ENCODE data around the gene BMP7.
"Not testable (repeated sequence)": the region's sequence is repeated elsewhere in the genome, so short reads cannot be mapped to it uniquely, and the experiment has no call there.

BMP7 gene

DNA sequence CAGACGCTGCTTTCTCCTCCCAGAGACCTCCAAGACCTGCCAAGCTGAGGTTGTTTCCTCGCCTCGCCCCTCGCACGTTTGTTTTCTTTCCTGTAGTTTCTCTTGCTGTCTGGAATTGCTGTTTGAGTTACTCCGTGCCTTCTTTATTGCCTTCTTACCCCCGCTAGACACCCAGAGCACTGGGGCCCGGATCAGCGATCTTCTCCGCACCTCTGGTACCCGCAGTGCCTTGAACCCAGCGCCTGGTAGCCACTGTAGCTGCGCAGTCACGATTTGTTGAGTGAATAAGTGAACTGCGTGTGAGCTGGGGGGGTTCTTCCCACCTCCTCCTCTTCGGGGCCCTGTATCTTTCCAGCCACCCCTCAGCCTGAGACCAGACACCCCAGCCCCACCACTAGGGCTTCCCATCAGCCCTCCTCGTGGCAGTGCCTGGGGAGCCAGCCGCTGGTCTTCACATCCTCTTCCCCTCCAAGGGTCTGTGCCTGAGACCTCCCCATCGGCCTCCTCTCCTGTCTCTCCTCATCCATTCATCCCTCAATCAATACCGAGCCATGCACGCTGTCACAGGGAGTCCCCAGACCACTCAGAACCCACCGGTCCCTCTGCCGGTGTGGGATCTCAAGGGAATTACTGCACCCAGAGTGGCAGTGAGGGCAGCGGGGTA is 849 bp upstream of the BMP7 start:
- in situ Hi-C loops (cut with MboI; ENCODE audit: low sequenced_read_pairs): no loop called here

DNA sequence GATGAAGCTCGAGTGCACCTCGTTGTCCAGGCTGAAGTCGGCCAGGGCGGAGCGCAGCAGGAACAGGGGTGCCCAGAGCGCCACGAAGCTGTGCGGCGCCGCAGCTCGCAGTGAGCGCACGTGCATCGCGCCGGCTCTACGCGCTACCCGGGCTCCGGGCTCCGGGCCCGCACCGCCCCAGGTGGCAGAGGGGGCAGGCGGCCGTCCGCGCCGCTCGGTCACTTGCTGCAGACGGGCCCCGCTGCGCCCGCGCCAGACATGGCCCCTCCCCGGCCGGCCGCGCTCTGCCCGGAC is 497 bp downstream of the BMP7 start:
- in situ Hi-C loops (cut with MboI; ENCODE audit: low sequenced_read_pairs): no loop called here

DNA sequence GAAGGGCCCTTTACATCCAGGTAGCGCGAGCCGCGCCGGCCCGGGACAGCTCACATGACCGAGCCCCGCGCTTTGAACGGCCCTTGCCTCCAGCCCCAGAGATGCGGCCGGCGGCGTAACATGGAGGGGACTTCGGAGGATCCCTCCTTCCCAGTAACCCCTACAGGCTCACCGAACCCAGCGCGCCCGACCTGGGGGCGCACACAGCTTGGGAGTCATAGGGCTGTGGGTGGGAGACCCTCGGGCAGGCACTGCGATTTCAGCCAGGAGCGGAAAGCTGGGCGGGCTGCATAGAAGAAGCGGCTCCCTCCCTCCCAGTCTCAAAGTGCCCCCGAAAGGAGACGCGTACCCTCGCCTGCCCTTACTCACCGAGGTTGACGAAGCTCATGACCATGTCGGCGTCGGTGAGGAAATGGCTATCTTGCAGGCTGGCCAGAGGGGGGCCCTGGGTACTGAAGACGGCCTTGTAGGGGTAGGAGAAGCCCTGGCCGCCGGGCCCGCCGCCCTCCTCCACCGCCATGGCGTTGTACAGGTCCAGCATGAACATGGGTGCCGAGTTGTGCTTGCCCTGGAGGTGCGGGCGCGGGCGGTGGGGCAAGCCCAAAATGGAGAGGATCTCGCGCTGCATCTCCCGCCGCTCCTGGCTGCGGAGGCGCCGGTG is 975 bp downstream of the BMP7 start:
- in situ Hi-C loops (cut with MboI; ENCODE audit: low sequenced_read_pairs): no loop called here

DNA sequence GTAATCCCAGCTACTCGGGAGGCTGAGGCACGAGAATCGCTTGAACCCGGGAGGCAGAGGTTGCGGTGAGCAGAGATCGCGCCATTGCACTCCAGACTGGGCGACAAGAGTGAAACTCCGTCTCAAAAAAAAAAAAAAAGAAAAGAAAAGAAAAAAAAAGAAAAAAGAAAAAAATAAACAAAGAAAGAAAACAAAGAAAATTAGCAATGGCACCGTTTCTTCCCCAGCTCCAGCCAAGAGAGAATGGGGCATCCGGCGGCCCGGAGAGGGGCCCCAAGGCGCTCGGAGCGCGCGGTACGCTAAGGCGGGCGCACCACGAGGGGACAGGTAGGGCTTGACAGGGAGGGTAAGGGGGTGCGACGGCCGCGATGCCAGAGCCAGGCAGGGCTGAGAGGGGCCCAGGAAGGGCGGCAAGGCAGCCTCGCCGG is 1.5 kb downstream of the BMP7 start:
- in situ Hi-C loops (cut with MboI; ENCODE audit: low sequenced_read_pairs): not testable (repeated sequence)

DNA sequence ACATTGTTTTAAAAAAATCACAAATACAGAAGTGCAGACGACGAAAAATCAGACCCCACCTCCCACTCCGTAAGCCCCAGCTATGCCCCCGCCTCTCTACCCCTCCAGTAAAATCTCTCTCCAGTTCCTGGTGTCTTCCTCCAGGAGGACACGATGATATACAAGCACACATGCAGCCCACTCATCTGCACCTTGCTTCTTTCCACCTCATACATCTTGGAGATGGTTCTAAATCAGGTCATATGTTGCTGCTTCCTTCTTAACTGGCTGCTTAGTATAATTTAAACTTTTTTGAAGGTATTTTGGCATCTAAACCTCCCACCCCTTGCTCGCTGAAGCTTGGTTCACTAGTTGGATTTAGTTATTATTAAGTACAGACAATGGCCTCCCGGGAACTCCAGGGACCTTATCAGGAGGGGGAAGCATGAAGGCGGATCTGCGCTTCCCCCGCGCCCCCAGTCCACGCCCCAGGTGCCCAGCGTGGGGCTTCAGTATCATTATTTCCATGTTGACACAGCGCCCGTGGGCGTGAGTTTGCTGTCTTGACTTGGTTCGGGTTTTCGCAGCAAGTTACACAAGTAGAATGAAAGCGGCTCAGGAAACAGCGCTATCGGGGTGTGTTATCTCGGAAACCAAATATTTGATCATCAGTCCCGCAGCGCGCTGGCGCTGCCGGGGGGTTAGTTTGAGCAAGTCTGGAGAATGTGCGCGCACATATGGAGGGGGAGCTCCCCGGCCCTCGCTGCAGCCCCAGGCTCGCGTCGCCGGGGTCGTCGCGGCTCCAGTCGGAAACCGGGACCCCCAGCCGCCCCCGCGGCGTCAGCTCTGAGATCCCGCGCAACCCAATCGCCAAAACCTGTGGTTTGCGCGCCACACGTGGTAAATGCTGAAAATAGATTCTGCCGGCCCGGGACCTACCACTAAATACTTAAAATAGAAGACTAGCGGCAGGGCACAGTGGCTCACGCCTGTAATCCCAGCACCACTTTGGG is 2.3 kb downstream of the BMP7 start:
- in situ Hi-C loops (cut with MboI; ENCODE audit: low sequenced_read_pairs): no loop called here

DNA sequence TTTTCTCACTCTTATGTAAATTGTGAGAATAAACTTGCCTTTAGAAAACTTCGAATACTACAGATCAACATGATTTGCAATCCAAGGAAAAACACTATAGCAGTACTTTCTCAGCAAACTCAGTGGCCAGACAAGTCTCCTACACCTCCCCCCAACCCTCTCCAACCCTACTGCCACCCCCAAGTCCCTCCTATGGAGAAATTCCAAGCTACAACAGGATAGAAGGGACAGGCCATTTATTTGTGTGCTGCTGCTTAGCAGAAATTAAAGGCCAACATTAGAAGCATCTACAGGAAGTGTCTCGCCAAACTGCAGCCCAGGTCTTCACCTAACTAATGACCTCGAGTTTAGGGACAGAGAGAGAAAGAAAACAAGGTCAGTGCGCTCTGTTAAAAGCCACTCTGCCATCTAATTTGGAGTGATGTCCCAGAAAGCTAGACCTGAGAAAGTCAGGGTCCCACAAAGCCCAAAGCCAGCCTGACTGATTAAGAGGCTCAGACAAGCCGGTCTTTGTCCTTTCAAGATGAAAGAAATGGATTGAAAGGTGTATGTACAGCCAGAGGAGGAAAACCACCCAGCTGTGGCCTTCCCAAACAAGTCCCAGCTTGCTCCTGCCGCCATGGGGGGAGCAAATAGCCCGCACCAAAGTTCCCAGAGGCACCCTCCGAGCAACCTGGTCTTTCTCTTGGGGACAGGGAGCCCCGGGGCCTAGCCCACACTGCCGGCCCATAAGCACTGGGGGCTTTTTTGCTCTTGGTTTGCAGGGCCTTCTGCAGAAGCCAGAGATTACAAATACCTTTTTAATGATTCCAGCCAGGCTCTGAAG is 3.4 kb downstream of the BMP7 start:
- in situ Hi-C loops (cut with MboI; ENCODE audit: low sequenced_read_pairs): no loop called here

DNA sequence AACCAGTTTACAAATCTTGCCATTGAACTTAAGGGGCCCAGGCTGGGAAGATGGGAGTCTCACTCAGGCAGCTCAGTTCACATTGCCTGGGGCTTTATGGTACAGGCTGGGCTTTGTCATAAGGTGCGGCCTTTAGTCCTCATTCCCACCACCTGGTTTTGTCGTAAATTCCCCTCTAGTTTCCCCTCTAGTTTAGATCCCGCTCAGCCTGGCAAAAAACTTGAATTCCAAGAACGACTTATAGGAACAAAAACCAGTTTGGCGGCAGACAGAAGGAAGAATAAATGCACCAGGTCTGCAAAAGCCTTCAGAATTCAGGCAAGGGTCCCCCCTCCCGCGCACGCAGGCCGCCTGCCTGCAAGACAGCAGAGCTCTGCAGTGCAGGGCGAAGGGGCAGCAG is 4.1 kb downstream of the BMP7 start:
- in situ Hi-C loops (cut with MboI; ENCODE audit: low sequenced_read_pairs): no loop called here

DNA sequence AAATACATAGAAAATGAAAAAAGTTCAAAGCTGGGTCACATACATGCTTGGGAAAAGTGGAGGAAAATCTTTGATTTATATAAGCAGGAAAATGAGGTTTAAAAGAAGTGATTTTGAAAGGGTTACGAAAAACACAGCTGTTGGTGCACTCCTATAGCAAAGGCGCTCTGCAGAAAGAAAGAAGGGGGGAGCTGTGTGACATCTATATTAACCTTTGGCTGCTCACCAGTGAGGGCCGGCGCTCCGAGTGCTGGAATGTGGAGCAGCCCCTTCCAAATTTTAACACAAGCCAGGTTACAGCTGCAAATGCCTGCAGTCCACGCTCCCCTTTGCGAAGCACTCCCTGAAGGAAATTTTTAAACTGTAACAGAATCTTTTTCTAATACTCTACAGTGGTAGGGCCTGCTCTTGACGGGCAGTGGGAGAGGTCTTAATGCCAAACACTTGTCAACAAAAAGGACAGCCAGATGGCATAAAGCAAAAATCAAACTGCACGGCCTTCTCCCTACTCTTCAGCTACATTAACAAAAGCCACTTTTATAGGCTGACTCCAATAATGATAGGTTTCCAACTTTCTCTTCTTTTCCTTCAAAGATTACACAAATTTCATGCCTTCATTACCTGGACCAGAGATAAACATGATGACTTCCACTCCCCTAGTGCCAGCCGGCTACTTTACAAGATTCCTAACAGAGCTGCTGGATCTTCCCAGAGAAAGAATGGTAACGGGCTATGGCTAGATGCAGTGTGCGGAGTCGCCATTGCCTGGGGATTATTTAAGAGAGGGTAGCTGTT is 4.8 kb downstream of the BMP7 start:
- in situ Hi-C loops (cut with MboI; ENCODE audit: low sequenced_read_pairs): no loop called here

DNA sequence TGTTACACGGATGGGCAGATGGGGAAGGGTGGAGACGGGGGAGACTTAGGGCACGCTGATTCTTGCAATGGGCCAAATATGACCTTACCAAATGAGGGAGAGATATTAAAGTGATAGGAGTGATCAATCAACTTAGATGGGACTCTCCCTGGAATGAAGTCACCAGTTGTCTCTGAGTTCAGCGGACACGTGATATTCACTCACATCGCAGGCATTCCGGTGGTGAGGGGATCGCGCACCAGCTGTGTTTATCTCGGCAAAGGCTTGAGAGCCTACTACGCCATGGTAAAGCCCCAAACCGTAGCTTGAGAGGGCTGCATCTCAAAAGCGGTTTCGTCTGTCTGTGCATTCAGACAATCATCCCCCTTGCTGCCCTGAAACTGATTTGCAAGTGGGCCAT is 5.5 kb downstream of the BMP7 start:
- in situ Hi-C loops (cut with MboI; ENCODE audit: low sequenced_read_pairs): no loop called here

DNA sequence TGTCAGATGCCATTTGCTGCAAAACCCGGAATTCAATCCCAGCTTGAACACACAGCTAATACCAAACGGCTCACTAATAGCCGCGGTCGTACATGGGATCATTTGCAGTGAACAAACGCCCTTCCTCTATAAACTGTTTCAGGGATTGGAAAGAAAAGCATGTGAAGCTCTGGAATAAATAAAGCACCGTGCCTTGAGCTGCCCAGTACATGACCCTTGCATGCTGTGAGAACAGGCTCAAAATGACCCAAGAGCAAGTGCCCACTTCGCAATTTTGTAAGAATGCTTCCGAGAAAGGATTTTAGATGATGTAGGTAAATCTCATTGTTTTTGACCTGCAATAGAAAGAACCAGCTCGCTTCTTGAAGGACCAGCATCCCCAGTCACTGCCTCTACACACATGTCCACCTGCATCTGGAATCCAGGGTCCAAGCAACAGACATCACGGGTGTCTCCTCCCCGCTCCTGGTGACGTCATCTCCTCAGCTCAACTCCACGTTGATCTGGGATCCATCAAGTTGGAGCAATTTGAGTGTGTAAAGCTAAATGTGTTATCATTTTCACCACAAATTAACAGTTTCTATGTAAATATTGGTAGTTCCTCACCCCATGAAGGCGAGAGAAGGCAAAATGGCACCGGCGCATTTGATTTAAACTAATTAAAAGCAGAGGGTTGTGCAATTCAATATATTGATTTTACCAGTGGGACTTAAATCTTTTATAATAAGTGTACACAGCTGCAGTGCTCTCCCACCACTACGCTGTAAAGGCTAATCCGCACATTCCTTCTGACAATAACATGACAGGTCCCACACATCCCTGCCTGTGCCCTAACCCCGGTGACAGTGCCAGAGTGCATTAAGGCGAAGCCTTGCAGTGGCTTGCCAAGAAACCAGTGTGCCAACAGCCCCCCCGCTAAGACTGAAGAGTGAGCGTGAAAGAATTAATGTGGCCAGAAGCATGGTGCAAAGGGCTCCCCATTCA is 6.2 kb downstream of the BMP7 start:
- in situ Hi-C loops (cut with MboI; ENCODE audit: low sequenced_read_pairs): no loop called here

DNA sequence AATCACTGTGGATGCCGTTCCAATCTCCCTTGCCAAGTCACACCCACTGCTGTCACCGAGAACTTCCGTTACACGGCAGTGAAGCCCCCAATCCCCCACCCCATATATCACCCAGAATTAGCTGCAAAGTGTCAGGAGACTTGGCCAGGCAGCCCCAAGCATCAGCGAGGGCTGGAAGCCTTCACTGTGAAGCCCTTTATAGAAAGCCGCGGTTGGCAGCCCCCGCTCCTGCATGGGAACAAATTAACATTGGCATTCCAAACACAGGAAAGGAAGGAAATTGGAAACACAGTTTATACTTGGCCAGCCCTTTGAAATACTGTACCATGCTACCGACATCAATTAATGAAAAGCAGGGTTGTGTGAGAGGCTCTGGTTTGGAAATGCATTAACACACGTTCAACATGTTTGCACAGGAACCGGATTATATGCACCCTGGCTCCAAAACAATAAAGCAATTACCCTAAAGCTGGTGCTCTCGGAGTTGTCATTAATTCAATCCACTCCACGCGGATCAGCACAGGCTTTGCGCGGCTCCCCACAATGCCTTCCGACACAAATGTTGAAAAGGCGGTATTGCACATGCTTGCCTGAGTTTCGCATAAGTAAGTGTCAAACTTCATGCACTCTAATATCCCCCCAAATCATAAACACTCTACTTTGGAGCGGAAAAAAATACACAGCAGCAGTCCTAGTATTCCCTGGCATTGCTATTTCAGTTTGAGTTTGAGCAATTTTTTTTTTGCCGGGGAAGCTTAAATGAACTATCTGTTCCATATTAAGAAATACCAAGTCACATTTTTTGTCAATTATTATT is 7.1 kb downstream of the BMP7 start:
- in situ Hi-C loops (cut with MboI; ENCODE audit: low sequenced_read_pairs): no loop called here

DNA sequence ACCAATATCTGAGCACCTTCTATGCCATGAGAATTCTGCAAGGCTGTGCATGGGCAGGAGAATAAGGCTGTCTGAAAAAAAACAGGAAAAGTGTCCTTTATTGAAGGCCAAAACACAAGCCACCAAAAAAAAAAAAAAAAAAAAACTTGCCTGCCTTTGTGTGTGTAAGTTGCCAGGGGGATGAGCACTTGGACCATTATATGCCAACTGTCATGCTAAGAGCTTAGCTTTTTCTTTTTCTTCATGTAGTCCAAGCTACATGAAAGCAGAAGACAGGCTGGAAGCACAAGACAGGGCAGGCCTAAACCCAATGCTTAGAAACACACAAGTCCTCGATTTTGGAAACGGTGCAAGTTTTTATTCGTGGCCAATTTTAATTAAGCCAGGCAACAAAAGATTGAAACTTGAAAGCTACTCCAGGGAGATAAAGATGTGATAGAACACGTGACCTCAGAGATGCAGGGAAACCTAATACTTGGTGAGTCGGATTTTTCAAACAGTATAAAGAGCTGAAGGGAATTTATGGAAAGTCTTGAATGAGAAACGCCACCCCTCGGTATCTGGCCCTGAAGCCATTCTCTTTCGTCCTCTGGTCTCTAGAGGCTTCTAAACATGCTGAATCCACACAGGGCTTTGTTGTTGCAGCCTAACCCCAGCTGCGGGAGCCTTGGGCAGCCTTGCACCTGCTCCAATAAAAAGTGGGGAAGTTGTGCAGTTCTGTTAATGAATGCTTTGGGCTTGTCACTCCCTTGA is 8.6 kb downstream of the BMP7 start:
- in situ Hi-C loops (cut with MboI; ENCODE audit: low sequenced_read_pairs): no loop called here

DNA sequence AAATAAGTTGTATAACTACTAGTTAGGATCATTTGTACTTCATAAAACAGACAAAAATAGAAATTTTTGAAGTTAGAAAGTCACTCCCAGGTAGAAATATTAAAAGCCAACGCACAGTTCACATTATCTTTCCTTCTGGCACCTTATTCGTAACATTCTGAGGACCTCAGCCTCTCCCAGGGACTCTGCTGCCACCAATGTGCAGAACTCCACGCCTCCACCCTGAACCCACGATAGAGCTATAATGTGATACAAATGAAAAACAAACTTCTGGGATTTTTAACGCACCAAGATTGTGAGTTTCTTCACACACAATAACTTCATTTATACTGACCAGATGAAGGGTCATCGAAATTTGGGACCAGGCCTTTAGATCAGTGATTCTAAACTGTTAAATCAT is 9.5 kb downstream of the BMP7 start:
- in situ Hi-C loops (cut with MboI; ENCODE audit: low sequenced_read_pairs): no loop called here

DNA sequence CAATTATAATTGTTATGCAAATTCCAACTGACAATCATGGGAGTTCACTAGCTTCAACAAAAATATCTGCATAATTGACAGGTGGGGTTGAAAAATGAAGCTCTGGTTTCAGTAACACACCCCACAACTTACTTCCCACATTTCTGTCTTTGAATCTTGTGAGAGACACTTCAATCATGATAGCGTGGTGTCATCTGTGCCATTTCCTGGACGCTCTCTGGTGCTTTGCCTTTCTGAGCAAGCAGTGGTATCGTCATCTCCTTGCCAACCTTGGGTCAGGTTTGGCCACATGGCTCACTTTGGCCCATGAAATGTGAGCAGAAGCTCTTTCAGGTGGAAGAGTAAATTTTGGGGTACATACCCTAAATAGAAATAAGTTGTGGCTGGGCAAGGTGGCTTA is 10.2 kb downstream of the BMP7 start:
- in situ Hi-C loops (cut with MboI; ENCODE audit: low sequenced_read_pairs): no loop called here

DNA sequence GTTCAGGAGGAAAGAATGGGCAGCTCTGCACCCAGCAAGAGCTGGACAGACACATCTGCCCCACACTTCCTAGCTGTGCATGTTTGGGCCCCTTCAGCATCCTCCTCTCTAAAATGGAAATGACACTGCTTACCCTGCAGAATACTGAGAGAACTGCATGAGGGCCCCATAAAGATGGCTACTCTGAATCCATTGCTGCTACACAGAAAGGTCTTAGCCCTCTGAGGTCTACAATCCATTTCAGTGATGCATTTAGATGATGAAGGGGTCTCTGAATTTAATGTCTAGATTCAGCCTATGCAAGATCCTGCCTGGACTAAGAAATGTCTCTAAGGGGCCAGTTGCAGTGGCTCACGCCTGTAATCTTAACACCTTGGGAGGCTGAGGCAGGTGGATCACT is 11.3 kb downstream of the BMP7 start:
- in situ Hi-C loops (cut with MboI; ENCODE audit: low sequenced_read_pairs): no loop called here

DNA sequence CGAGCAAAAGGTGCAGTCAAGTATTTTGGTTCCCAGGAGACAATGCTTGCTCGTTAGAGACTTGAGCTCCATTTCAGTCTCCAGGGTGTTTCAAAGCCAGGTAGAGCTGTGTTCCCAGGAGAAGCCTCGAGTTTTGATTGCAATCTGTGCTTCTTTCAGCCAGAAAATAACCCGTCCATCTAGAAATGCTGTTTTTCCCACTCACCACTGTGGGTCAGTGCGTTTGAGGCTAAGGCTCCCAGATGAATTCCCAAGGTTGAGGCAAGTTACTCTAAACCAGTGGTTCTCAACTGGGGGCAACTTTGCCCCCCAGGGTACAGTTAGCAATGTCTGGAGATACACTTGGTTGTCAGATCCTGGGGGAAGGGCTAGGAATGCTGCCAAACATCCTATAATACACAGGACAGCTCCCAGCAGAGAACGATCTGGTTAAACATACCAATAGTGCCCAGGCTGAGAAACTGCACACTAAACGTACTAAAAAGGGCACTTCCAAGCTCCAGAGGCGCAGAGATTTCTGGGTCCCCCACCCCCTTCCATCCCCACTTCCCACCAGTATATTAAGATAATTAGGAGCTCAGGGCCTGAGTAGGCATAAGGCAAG is 13.8 kb downstream of the BMP7 start:
- in situ Hi-C loops (cut with MboI; ENCODE audit: low sequenced_read_pairs): no loop called here

DNA sequence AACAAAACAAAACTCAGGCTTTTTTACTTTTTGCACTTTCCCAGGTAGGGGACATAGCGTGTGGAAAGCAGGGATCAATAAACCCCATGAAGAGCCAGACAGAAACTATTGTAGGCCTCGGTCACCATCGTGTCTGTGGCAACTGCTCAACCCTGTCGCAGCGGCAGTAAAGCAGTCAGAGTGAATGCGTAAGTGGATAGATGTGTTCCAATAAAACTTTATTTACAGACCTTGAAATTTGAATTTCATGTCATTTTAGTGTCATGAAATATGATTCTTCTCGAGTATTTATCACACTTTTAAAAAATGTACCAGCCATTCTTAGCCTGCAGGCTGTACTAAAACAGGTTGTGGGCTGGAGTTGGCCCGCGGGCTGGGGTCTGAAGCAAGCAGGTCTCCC is 14.5 kb downstream of the BMP7 start:
- in situ Hi-C loops (cut with MboI; ENCODE audit: low sequenced_read_pairs): no loop called here

Data from HL-60/S4 treated with phorbol 12-myristate 13-acetate at 8.2 ng/mL for 4 days and 3 days (cell line).